ENCODE data around the gene DIRAS2. TPM values are rescaled to one million over a fixed set of nuclear protein-coding genes. Genes with fewer than 3 reads are reported as not detected.
A peak's percentile ranks its signal among the peaks of the same experiment; 100 is the strongest.
"Not testable (repeated sequence)": the region's sequence is repeated elsewhere in the genome, so short reads cannot be mapped to it uniquely, and the experiment has no call there.

DIRAS2 gene
- total RNA-seq, 1 donor, result not detected

GRCh38 chr9:90658783-90659182 lies 16.2 kb upstream of the DIRAS2 start:
- H3K4me3 ChIP-seq (ENCODE audit: low read depth, low read length), result no peak overlapping the region
- no peak for TF ChIP-seq CTCF (IDR thresholded peaks at IDR 0.05; ENCODE audit: insufficient read depth, low read length)
- DNase-seq (ENCODE audit: low read depth), result no peak

- no peak overlapping the region for H3K4me3 ChIP-seq (ENCODE audit: low read depth, low read length)
- no peak for TF ChIP-seq CTCF (IDR thresholded peaks at IDR 0.05; ENCODE audit: insufficient read depth, low read length)
- no peak for DNase-seq (ENCODE audit: low read depth)
Observed at GRCh38 chr9:90658181-90658580, 15.6 kb upstream of the DIRAS2 start.

GRCh38 chr9:90656876-90657275 lies 14.3 kb upstream of the DIRAS2 start:
- H3K4me3 ChIP-seq (ENCODE audit: low read depth, low read length); DNase-seq (ENCODE audit: low read depth): not testable (repeated sequence)

GRCh38 chr9:90651246-90651645 lies 8.6 kb upstream of the DIRAS2 start:
- no peak overlapping the region for H3K4me3 ChIP-seq (ENCODE audit: low read depth, low read length)
- TF ChIP-seq CTCF (IDR thresholded peaks at IDR 0.05; ENCODE audit: insufficient read depth, low read length), result no peak
- no peak for DNase-seq (ENCODE audit: low read depth)

- no peak for TF ChIP-seq CTCF (IDR thresholded peaks at IDR 0.05; ENCODE audit: insufficient read depth, low read length)
- no peak overlapping the region for H3K4me3 ChIP-seq (ENCODE audit: low read depth, low read length)
- no peak for DNase-seq (ENCODE audit: low read depth)
Observed at GRCh38 chr9:90647843-90648242, 5.2 kb upstream of the DIRAS2 start.

- no peak for DNase-seq (ENCODE audit: low read depth)
- no peak for TF ChIP-seq CTCF (IDR thresholded peaks at IDR 0.05; ENCODE audit: insufficient read depth, low read length)
- no peak overlapping the region for H3K4me3 ChIP-seq (ENCODE audit: low read depth, low read length)
Observed at GRCh38 chr9:90645721-90646120, 3.1 kb upstream of the DIRAS2 start.

- no peak for TF ChIP-seq CTCF (IDR thresholded peaks at IDR 0.05; ENCODE audit: insufficient read depth, low read length)
- DNase-seq (ENCODE audit: low read depth), result peak; percentile 0
- H3K4me3 ChIP-seq (ENCODE audit: low read depth, low read length), result no peak overlapping the region
Observed at GRCh38 chr9:90641884-90642487, 638 bp downstream of the DIRAS2 start.

All from fibroblast of the aortic adventitia (primary cell).